ENCODE data around the gene ASCC2.
A peak's percentile ranks its signal among the peaks of the same experiment; 100 is the strongest.
"Not testable (repeated sequence)": the region's sequence is repeated elsewhere in the genome, so short reads cannot be mapped to it uniquely, and the experiment has no call there.

ASCC2 gene

GRCh38 chr22:29784451-29785361, 53.4 kb downstream of the ASCC2 start:
- DNase-seq = no peak

- DNase-seq = no peak
Measured at GRCh38 chr22:29782061-29782845, 55.8 kb downstream of the ASCC2 start.

GRCh38 chr22:29780748-29781676, 57.1 kb downstream of the ASCC2 start:
- DNase-seq = peak; percentile 11 to 50 (median 44)

- DNase-seq = no peak
Measured at GRCh38 chr22:29780220-29780619, 57.9 kb downstream of the ASCC2 start.

GRCh38 chr22:29773233-29773632, 64.8 kb downstream of the ASCC2 start:
- DNase-seq = no peak

- DNase-seq = peak in 3 of 4 experiments; percentile 42 to 54 (median 48)
Measured at GRCh38 chr22:29772170-29772641, 65.9 kb downstream of the ASCC2 start.

- no peak for DNase-seq
Measured at GRCh38 chr22:29769723-29770321, 68.3 kb downstream of the ASCC2 start.

GRCh38 chr22:29768052-29768693, 69.9 kb downstream of the ASCC2 start:
- peak in 3 of 4 experiments; percentile 25 to 30 (median 27) for DNase-seq

- DNase-seq = peak; percentile 95 to 97 (median 96)
Measured at GRCh38 chr22:29767171-29768051, 70.7 kb downstream of the ASCC2 start, which contains the start of gene UQCR10. Gene UQCR10, plus strand, starts transcription at chr22:29767369. Its CDS starts 30 bp downstream, at chr22:29767399.

- DNase-seq = peak; percentile 96 to 98 (median 98)
Measured at GRCh38 chr22:29766632-29767170, 71.4 kb downstream of the ASCC2 start, which contains the start of gene ZMAT5. Gene ZMAT5, minus strand, starts transcription at chr22:29767007. Its CDS starts 18,463 bp downstream, at chr22:29748544.

GRCh38 chr22:29765905-29766631, 72.0 kb downstream of the ASCC2 start:
- peak in 2 of 4 experiments; percentile 7 to 31 for DNase-seq

- DNase-seq = no peak
Measured at GRCh38 chr22:29762263-29762662, 75.8 kb downstream of the ASCC2 start.

- DNase-seq = no peak
Measured at GRCh38 chr22:29758959-29759358, 79.1 kb downstream of the ASCC2 start.

GRCh38 chr22:29758068-29758622, 79.9 kb downstream of the ASCC2 start:
- DNase-seq = no peak

- no peak for DNase-seq
Measured at GRCh38 chr22:29757096-29757495, 81.0 kb downstream of the ASCC2 start.

- DNase-seq = no peak
Measured at GRCh38 chr22:29756341-29756740, 81.7 kb downstream of the ASCC2 start.

- DNase-seq = no peak
Measured at GRCh38 chr22:29755889-29756288, 82.2 kb downstream of the ASCC2 start.

GRCh38 chr22:29754658-29755395, 83.2 kb downstream of the ASCC2 start:
- DNase-seq = not testable (repeated sequence)
